ENCODE measurements around the gene PRRG2. TPM values are rescaled to one million over a fixed set of nuclear protein-coding genes. Genes with fewer than 3 reads are reported as not detected.

PRRG2 gene
- total RNA-seq, 4 donors from 2014 or later: 0.17 to 2.5 (median 1.6) TPM; not detected in 1

GRCh38 chr19:49637821-49638738 is 57.0 kb downstream of the PRRG2 start:
- Histone ChIP-seq H3K4me1 (peaks cover 43 to 62% (median 58%) of the 10 kb centered on the region in 4 donors), H3K4me3 (peak overlapping the region; percentile 69 to 97 (median 76)), H3K27ac (replicated peaks in 1 of 4) (peak overlapping the region; percentile 98 to 100 (median 98)), H3K27me3 (no peaks in the 10 kb centered on the region), H3K9me3 (no peaks in the 10 kb centered on the region), H3K36me3 (peaks cover 4 to 27% (median 24%) of the 10 kb centered on the region in 4 donors)
- intact Hi-C loops (cut with DNase I): loop anchor here (2.0 kb wide), 1 partner anchor 45 kb away; no protein-coding TSS in a partner anchor
- TF ChIP-seq POLR2AphosphoS5 (IDR thresholded peaks at IDR 0.05) (peak; percentile 75 to 79), POLR2A (IDR thresholded peaks at IDR 0.05; ENCODE audit: low read depth) (no peak)
- peak; percentile 95 for DNase-seq (ENCODE audit: extremely low spot score)
- 6% methylated on average over 18 of the region's 19 CpGs for WGBS

GRCh38 chr19:49639401-49640112 is 58.4 kb downstream of the PRRG2 start:
- peaks cover 58 to 77% (median 73%) of the 10 kb centered on the region in 4 donors for H3K4me1 ChIP-seq
- H3K4me3 ChIP-seq: peak overlapping the region; percentile 69 to 97 (median 76)
- H3K27me3 ChIP-seq: no peaks in the 10 kb centered on the region
- no peak for DNase-seq (ENCODE audit: extremely low spot score)
- intact Hi-C loops (cut with DNase I): loop anchor here (2.0 to 5.0 kb wide), 2 partner anchors 38 to 47 kb away; partner anchors contain the start of gene PRMT1
- whole genome bisulfite sequencing: 5% methylated on average over 12 of the region's 31 CpGs
- peaks cover 4 to 26% (median 25%) of the 10 kb centered on the region in 4 donors for H3K36me3 ChIP-seq
- H3K27ac ChIP-seq (replicated peaks in 1 of 4): peak overlapping the region; percentile 98 to 100 (median 98)
- no peaks in the 10 kb centered on the region for H3K9me3 ChIP-seq
- no peak for TF ChIP-seq CTCF (IDR thresholded peaks at IDR 0.05)
- TF ChIP-seq POLR2A (IDR thresholded peaks at IDR 0.05; ENCODE audit: low read depth): peak; percentile 54

GRCh38 chr19:49640113-49640898 is 59.2 kb downstream of the PRRG2 start, which contains the start of gene RRAS:
RRAS (minus strand) TSS chr19:49640143; CDS start chr19:49640098, 45 bp downstream.
- Histone ChIP-seq H3K4me3 (peak within 1 kb of the TSS; percentile 69 to 97 (median 83)), H3K4me1 (peaks cover 59 to 80% (median 79%) of the 10 kb centered on the region in 4 donors), H3K27ac (replicated peaks in 1 of 4) (peak within 1 kb of the TSS; percentile 98 to 100 (median 98)), H3K9me3 (no peaks in the 10 kb centered on the region), H3K27me3 (no peaks in the 10 kb centered on the region), H3K36me3 (peaks cover 0 to 26% (median 23%) of the 10 kb centered on the region in 4 donors)
- TF ChIP-seq CTCF (IDR thresholded peaks at IDR 0.05): no peak
- no peak for TF ChIP-seq POLR2A (IDR thresholded peaks at IDR 0.05; ENCODE audit: low read depth)
- TF ChIP-seq EP300 (IDR thresholded peaks at IDR 0.05): peak; percentile 53
- peak; percentile 95 to 99 for TF ChIP-seq POLR2AphosphoS5 (IDR thresholded peaks at IDR 0.05)
- intact Hi-C loops (cut with DNase I): loop anchor here (5.0 kb wide), 1 partner anchor 37 kb away; the partner anchor contains the start of gene PRMT1
- DNase-seq (ENCODE audit: extremely low spot score): peak; percentile 100
- 0% methylated on average over 26 of the region's 51 CpGs for WGBS

Small RNA genes lying within 50 kb of the gene (small RNA-seq; reads per million reads assigned to genes)
- gene RF00019: 0 reads per million in 3 donors

Other genes with a start within 250 kb of the PRRG2 start
- gene CD37, start 245.9 kb upstream of the PRRG2 start, total RNA-seq: 10 to 100 TPM in 2 of 4 donors, 1 to 10 TPM in 2; 8.0 to 22.4 (median 11.6) TPM
- 10 to 100 TPM; 40.7 to 73.2 (median 60.5) TPM for gene TEAD2, start 218.9 kb upstream of the PRRG2 start, total RNA-seq
- under 1 TPM in 3 of 4 donors, not detected in 1; 0.40 to 0.83 (median 0.83) TPM for gene DKKL1, start 217.4 kb upstream of the PRRG2 start, total RNA-seq
- not detected for gene KASH5, start 193.1 kb upstream of the PRRG2 start, total RNA-seq
- not detected for gene PTH2, start 157.9 kb upstream of the PRRG2 start, total RNA-seq
- not detected for gene GFY, start 155.9 kb upstream of the PRRG2 start, total RNA-seq
- 1 to 10 TPM in 2 of 4 donors, under 1 TPM in 2; 0.83 to 5.2 (median 1.3) TPM for gene SLC17A7, start 139.8 kb upstream of the PRRG2 start, total RNA-seq
- gene PIH1D1, start 129.5 kb upstream of the PRRG2 start, total RNA-seq: 10 to 100 TPM; 73.6 to 84.0 (median 78.4) TPM
- gene ALDH16A1, start 128.1 kb upstream of the PRRG2 start, total RNA-seq: 10 to 100 TPM; 22.1 to 29.1 (median 26.2) TPM
- gene FLT3LG, start 107.1 kb upstream of the PRRG2 start, total RNA-seq: 10 to 100 TPM in 2 of 4 donors, 1 to 10 TPM in 2; 5.5 to 11.5 (median 10.4) TPM
- gene RPL13A, start 93.7 kb upstream of the PRRG2 start, total RNA-seq: 1,000 to 10,000 TPM; 1,843 to 3,096 (median 2,688) TPM
- 1,000 to 10,000 TPM; 1,719 to 5,089 (median 3,692) TPM for gene RPS11, start 84.9 kb upstream of the PRRG2 start, total RNA-seq
- gene FCGRT, start 68.7 kb upstream of the PRRG2 start, total RNA-seq: 100 to 1,000 TPM; 108 to 234 (median 170) TPM
- 10 to 100 TPM in 3 of 4 donors, 1 to 10 TPM in 1; 9.8 to 22.4 (median 18.0) TPM for gene RCN3, start 53.3 kb upstream of the PRRG2 start, total RNA-seq
- gene NOSIP, start 760 bp upstream of the PRRG2 start, total RNA-seq: 10 to 100 TPM; 51.0 to 71.6 (median 59.2) TPM
- 10 to 100 TPM in 3 of 4 donors, 1 to 10 TPM in 1; 9.4 to 29.1 (median 16.3) TPM for gene PRR12, start 9.9 kb downstream of the PRRG2 start, total RNA-seq
- gene RRAS, start 58.8 kb downstream of the PRRG2 start, total RNA-seq: 100 to 1,000 TPM; 134 to 205 (median 187) TPM
- gene SCAF1, start 60.9 kb downstream of the PRRG2 start, total RNA-seq: 10 to 100 TPM; 19.2 to 50.9 (median 30.9) TPM
- 10 to 100 TPM; 38.8 to 61.7 (median 56.7) TPM for gene IRF3, start 84.5 kb downstream of the PRRG2 start, total RNA-seq
- gene BCL2L12, start 84.6 kb downstream of the PRRG2 start, total RNA-seq: 1 to 10 TPM; 4.2 to 9.9 (median 6.0) TPM
- 100 to 1,000 TPM; 102 to 191 (median 144) TPM for gene PRMT1, start 96.0 kb downstream of the PRRG2 start, total RNA-seq
- gene ADM5, start 108.3 kb downstream of the PRRG2 start, total RNA-seq: 1 to 10 TPM in 3 of 4 donors, under 1 TPM in 1; 0.83 to 4.1 (median 2.5) TPM
- 1 to 10 TPM; 2.7 to 6.6 (median 3.9) TPM for gene CPT1C, start 109.8 kb downstream of the PRRG2 start, total RNA-seq
- under 1 TPM in 1 of 4 donors, not detected in 3; 0.57 TPM for gene TSKS, start 182.0 kb downstream of the PRRG2 start, total RNA-seq
- gene AP2A1, start 185.7 kb downstream of the PRRG2 start, total RNA-seq: 100 to 1,000 TPM in 1 of 4 donors, 10 to 100 TPM in 3; 56.9 to 114 (median 87.8) TPM
- 10 to 100 TPM; 14.1 to 38.0 (median 23.4) TPM for gene FUZ, start 232.0 kb downstream of the PRRG2 start, total RNA-seq
- gene MED25, start 237.0 kb downstream of the PRRG2 start, total RNA-seq: 10 to 100 TPM; 22.5 to 36.0 (median 34.1) TPM

All from esophagus muscularis mucosa (tissue), 4 donors.